Activated CD8-positive, alpha-beta memory T cell treated with anti-CD3 and anti-CD28 coated beads, Interleukin-2, amount 50 U/mL, for 24 hours (primary cell): ENCODE results near the gene CDY2A.
"Not testable (repeated sequence)": the region's sequence is repeated elsewhere in the genome, so short reads cannot be mapped to it uniquely, and the experiment has no call there.

Experiments
- DNase-seq: peaks from one replicate; pipeline ENCODE4 v3.0.0-alpha.2; 2020; ENCODE audit errors: extremely low read depth

Gene CDY2A

GRCh38 chrY:18025487-18025886 lies at the start of gene CDY2A:
TSS of gene CDY2A (plus strand) at chrY:18025787. CDS start at chrY:18026115, 328 bp downstream.
- not testable (repeated sequence) for DNase-seq

- not testable (repeated sequence) for DNase-seq
Observed at GRCh38 chrY:17997586-17997985, 28.0 kb upstream of the CDY2A start.

GRCh38 chrY:17998266-17998665 lies 27.3 kb upstream of the CDY2A start:
- not testable (repeated sequence) for DNase-seq

GRCh38 chrY:18023897-18024296 lies 1.7 kb upstream of the CDY2A start:
- not testable (repeated sequence) for DNase-seq

GRCh38 chrY:18028845-18029244 lies 3.3 kb downstream of the CDY2A start:
- DNase-seq = not testable (repeated sequence)

- not testable (repeated sequence) for DNase-seq
Observed at GRCh38 chrY:18030178-18030577, 4.6 kb downstream of the CDY2A start.

- DNase-seq = not testable (repeated sequence)
Observed at GRCh38 chrY:18034100-18034814, 8.7 kb downstream of the CDY2A start.

GRCh38 chrY:18034864-18035263 lies 9.3 kb downstream of the CDY2A start:
- not testable (repeated sequence) for DNase-seq

GRCh38 chrY:18044990-18045389 lies 19.4 kb downstream of the CDY2A start:
- DNase-seq = not testable (repeated sequence)

- DNase-seq = not testable (repeated sequence)
Observed at GRCh38 chrY:18048149-18049040, 22.8 kb downstream of the CDY2A start.

GRCh38 chrY:18049061-18049460 lies 23.5 kb downstream of the CDY2A start:
- DNase-seq = not testable (repeated sequence)

- not testable (repeated sequence) for DNase-seq
Observed at GRCh38 chrY:18056473-18056872, 30.9 kb downstream of the CDY2A start.

GRCh38 chrY:18073464-18073863 lies 47.9 kb downstream of the CDY2A start:
- DNase-seq = not testable (repeated sequence)
